GM10847 (cell line): ENCODE measurements around the gene OCIAD2.

ENCODE experiments used
- POLR2A ChIP-seq: IDR thresholded peaks from 2 replicates; pipeline ENCODE4 v1.6.1; 2011; ENCODE audit not compliant: insufficient read length; ENCODE audit errors: extremely low read depth

The OCIAD2 gene

DNA sequence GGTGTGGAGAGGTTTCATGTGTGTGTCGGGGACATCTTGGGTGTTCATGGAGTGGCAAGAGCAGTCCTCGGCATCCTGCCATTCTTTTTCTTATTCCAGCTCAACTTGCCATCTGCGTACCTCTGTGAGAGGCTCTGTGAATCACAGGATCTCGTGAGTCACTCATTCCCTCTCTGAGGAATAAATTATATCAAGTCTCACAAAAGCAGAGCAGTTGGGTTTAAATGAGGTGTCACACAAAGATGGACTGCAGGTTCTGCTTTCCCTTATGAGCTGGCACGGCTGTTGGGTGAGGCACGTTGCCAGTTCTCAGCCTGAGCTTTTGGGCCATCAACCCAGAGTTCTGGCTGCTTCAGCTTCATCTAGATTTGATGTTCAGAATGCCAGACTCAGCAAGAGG is 6.8 kb upstream of the OCIAD2 start:
- no peak for TF ChIP-seq POLR2A

DNA sequence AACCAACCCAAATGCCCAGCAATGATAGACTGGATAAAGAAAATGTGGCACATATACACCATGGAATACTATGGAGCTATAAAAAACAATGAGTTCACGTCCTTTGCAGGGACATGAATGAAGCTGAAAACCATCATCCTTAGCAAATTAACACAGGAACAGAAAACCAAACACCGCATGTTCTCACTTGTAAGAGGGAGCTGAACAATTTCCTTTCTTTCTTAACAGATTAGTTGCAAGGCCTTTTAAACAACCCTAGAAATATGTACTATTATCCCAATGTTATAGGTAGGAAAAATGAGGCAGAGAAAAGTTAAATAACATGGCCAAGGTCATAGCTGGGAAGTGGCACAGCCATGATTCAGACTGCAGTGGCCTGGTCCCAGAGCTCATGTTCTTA is 5.8 kb upstream of the OCIAD2 start:
- TF ChIP-seq POLR2A: no peak

DNA sequence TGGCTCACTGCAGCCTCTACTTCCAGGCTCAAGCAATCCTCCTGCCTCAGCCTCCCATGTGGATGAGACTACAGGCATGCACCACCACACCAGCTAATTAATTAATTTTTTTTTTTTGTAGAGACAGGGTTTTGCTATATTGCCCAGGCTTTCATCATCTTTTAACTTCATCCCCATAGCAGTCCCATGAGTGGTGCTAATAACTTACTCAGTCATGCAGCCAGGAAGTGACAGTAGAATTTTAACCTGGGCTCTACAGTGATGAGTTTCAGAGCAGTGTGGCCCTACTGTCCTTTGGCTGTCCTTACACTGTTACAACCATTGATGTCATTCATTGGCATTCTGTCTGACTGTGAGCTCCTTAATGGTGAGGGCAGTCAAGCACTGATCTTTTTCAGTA is 3.9 kb upstream of the OCIAD2 start:
- TF ChIP-seq POLR2A: no peak

DNA sequence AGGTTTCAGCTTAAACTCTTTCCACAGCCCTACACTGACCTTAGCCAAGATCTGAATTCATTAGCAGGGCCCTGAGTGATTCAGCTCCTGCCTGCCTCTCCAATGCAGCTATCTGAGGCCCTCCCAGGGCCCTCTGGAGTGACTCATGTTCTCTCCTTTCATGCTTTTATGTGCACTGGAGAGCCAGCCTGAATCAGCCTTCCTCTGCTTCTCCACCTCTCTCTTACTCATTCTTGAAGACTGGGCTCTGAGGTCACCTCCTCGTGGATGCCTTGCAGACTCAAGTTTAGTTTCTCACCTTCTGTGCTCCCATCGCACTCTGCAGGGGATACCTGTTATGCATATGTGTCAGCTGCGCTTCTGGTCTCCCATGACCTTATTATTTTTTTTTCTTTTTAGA is 3.1 kb upstream of the OCIAD2 start:
- no peak for TF ChIP-seq POLR2A

DNA sequence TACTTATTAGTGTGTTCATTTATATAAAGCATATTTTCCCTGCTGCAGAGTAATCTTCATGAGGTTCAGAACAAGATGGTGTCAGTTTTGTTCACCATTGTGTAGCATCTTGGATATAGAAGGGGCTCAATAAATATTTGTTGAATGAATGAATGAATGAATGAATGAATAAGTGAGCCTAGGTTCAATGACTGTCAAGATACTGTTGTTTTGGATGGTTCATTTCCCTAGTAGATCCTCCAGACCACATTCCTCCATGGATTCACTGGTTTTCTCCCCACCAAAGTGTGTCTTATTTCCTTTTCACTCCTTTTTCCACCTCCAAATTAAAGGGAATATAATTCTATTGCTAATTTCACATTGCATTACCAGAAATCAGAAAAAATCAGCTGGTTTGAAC is 2.1 kb upstream of the OCIAD2 start:
- TF ChIP-seq POLR2A: no peak

DNA sequence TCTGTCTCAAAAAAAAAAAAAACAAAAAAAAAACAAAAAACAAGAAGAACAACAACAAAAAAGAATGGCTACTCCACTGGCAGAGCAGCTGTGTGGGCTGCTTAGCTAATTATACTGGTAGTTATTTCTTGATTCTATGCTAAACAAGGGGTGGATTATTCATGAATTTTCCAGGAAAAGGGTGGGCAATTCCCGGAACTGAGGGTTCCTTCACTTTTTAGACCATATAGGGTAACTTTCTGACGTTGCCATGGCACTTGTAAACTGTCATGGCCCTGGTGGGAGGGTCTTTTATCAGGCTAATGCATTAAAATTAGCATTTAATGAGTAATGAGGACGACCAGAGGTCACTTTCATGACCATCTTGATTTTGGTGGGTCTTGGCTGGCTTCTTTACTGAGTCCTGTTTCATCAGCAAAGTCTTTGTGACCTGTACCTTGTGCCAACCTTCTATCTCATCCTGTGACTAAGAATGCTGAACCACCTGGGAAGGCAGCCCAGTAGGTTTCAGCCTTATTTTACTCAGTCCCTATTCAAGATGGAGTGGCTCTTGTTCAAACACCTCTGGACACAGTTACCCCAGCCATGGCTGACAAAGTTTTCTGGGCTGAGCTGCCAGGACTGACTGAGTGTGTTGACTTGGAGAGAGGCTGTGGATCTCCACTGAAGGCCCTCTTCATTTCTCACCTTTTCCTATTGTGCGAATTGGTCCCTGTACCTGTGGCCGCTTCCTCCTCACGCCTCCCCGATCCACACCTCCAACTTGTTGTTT is 1.3 kb upstream of the OCIAD2 start:
- no peak for TF ChIP-seq POLR2A

DNA sequence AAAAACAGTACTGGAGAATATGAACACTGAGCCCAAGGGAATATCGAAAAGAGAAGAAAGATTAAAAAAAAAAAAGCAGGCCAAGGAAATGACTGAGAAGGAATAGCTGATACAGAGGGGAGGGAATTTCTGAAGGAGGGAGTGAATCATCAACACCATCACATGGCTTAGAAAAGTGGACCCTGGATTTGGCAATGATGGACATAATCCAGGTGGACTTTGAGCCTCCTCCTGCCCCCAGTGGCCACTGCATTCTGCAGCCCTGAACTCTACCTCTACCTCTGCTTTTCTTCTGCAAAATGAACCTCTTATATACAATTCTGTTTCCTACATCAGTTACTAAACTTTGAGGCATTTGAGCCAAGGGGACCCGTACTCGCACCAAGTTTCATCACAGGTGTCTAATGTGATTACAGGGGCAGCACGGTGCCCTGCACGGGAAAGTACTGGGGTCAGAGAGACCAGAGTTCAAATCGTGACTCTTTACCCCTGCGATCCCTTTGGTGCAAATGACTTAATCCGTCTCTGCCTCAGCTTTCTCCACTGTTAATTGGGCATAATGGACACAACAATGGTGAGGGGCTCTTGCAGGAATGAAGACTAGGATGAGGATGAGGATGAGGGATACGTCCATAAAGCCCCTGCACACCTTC is 1.1 kb downstream of the OCIAD2 start:
- TF ChIP-seq POLR2A: no peak

DNA sequence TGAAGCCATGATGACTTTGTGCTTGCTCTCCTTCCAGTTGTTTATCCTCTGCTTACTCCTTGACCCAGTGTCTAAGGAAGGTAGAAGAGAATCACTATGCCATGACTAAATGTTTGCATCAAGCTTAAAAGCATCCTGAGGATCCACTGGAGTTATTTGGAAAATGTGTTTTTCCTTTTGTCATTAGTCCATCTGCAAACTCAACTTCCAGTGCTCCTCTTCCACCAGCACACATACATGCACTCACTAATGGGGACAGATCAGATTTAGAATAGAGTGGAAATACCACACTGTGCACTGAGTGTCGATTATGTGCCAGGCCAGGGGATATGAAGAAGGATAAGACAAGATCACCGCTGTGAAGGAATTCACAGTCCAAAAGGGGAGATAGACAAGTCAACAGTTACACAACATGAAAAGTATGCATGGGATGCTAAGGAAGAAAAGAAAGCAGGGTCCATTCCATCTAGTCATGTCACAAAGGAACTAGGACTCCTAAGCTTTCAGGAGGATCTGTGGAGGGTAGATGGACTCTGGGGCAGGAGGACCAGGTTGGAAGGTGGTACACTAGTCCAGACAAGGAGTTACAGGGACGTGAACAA is 1.9 kb downstream of the OCIAD2 start:
- TF ChIP-seq POLR2A: no peak

DNA sequence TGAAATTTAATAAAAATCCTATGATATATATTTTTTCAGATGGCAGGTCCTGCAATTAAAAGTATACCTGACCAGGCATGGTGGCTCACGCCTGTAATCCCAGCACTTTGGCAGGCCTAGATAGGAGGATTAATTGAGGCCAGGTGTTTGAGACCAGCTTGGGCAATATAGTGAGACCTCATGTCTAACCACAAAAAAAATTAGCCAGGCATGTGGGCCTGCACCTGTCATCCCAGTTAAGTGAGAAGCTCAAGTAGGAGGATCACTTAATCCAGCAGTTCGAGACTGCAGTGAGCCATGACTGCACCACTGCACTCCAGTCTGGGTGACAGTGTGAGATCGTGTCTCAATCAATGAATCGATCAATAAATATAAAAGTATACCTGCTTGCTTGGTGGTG is 2.5 kb downstream of the OCIAD2 start:
- TF ChIP-seq POLR2A: no peak

DNA sequence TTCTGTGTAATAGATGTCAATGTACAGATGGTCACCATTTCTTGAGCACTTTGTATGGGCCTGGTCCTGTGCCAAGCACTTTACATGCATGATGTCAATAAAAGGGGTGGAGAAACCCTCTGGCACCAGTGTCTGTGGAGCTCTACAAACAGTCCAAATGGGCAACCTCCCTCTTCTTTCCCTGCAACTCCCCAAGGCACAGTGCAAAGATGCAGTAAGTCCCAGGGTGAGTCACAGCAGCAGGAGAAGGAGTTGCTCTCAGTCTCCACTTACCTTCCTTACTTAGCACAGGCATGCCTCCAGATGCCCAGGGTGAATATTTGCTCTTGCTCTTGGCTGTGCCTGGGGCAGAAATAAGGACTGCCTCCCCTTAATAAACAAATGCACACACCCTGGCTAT is 4.3 kb downstream of the OCIAD2 start:
- TF ChIP-seq POLR2A: no peak

DNA sequence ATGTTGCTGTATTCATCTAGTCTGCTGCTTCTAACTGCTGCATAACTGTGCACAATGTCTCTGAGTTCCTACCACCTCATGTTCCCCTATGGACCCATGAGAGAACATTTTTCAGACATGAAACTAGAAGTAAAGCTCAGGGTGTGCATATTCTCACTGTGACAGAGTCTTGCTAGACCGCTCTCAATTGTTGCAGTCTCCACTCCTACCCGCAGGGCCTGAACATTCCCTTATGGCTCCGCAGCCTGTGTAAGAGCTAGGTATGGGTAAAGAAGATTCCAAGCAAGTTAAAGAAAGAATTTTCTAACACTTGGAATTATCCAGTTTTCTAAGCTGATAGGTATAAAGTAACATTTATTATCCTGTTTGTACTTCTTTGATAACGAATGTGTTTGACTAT is 5.4 kb downstream of the OCIAD2 start:
- TF ChIP-seq POLR2A: no peak

DNA sequence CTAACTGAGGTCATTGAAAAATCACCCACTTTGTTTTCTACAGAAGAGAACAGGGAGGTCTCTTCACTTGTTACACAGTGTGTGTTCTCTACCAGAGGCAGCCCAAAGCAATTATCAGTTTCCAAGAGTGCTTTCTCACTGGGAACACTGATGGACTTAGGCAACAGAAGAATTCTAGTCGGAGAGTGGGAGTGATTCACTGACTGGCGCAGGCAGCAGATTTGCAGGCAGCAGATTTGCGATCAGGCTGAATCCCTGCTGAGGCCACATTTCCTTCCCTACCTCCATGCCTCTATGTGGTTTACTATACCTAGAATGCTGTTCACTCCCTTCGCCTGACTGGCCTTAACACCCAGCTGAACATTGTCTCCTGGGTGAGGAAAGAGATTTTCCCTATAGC is 6.6 kb downstream of the OCIAD2 start:
- no peak for TF ChIP-seq POLR2A

DNA sequence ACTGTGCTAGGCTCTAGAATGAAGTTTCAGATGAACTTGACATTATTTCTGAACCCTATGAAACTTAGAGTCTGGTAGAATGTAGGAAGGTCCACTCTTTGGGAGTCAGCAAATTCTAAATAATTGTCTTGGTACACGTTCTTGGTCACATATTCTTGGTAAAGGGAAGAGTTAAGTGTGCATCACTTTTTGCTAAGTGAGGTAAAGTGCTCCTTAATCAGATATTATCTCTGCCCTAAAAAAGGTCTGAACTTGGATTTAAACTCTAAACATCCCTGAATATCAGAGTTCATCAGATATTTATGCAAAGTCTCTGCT is 7.2 kb downstream of the OCIAD2 start:
- TF ChIP-seq POLR2A: no peak

DNA sequence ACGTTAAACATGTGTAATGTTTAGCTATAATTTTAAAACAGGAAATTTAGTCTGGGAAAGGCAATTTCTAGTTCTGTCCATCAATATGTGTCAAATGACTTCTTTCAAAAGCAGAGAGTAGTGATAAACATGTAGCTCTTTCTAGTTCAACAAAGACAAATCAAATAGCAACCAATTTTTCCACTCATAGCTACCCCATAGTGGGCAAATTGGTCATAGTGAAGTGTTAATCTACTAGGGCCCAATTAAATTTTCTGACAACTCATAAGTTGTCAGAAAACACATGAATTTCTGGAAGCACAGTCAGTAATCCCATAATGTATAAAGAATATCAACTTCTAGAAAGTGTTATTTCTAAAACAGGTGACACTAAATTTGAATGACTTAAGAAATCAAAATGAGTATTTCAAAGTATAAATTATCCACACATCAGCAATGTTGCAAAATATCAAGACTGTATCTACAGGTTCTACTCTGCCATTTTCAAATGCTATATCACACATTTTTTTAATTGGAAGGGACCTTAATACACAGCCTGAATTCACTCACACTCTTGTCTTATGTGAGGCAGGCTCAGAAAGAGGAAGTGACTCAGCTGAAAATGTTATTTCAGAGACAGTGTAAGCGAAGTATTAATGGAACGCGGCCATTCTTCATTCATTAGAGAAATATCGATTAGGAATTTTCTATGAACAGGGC is 7.7 kb downstream of the OCIAD2 start:
- no peak for TF ChIP-seq POLR2A

DNA sequence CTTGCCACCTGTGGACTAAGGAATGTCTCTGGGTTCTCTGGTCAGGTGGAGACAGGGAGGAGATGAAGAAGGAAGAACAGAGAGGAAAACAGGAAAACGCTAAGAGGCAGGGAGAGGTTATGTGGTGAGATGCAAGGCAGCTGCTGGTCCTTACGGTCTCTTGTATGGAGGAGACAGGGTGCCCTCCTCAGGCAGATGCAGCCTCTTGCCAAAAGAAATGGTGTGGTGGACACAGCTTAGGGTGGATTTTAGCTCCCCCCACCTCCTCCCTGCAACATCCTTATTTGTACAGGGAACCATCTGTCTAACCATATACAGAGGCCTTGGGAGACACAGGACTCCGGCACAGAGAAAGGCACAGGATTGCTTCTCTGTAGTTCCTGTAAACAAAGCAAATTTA is 9.7 kb downstream of the OCIAD2 start:
- TF ChIP-seq POLR2A: no peak

DNA sequence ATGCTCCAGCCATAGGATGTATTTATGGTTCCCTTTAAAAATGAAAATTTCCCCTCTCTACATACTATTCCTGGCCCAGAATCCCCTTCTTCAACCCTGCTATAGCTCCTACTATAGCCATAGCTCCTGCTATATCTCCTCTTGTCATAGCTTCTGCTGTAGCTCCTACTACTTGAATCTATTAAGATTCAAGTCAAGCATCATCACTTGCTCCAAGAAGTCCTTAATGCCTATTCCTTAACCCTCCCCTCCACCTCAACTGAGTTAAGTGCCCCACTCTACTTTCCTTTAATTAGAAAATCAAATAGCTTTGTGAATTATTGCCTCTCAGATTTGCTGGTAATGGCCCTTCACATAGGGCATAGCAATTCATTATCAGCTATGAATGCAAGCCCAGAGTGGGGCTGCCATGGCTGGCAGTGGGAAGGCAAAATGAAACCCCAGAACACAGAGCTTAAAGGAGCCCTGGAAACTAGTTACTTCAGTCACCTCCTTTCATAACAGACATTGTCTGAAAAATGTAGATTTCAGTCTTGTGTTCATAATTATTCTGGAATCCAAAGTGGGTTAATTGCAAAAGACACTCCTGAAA is 15.4 kb downstream of the OCIAD2 start:
- TF ChIP-seq POLR2A: no peak
